IMR-90 (cell line): ENCODE results near the gene GJA5. TPM values are rescaled to one million over a fixed set of nuclear protein-coding genes. Genes with fewer than 3 reads are reported as not detected.

ENCODE experiments used
- ATAC-seq: fragments of 200-7000 bp; cut with Tn5 transposase; 2 replicates; pipeline ENCODE4 v1.9.1; 2020; ENCODE audit warnings: low read depth, mild to moderate bottlenecking, moderate library complexity
- BruUV-seq: library from RNA; stranded (reverse); fragments of 400-500 nt; replicated peaks from 2 replicates; lab custom pipeline; 2021; lab: Mats Ljungman, UMichigan
- CTCF ChIA-PET: fragments of 300-600 bp; formaldehyde crosslinking; extraction: SDS; loops from one replicate; lab custom pipeline; 2021; ENCODE audit warnings: antibody characterized with exemption; lab: Yijun Ruan, JAX
- POLR2A ChIA-PET: fragments of 300-600 bp; sonication (Branson Sonifier 250); formaldehyde crosslinking; loops from one replicate; lab custom pipeline; 2022; ENCODE audit warnings: antibody characterized with exemption; ENCODE audit not compliant: unreplicated experiment; lab: Charles Lee
- DNase-seq: peaks from one replicate; pipeline ENCODE4 v3.0.0; 2013
- H2AFZ ChIP-seq: replicated peaks from 2 replicates; pipeline ENCODE3; 2013; ENCODE audit warnings: low read length, mild to moderate bottlenecking; ENCODE audit not compliant: poor library complexity
- H2AK5ac ChIP-seq: 2 replicates; pipeline ENCODE4 v1.6.1; 2013; ENCODE audit warnings: low read depth, low read length, inconsistent platforms
- H2AK9ac ChIP-seq: replicated peaks from 2 replicates; pipeline ENCODE3; 2013; ENCODE audit warnings: mild to moderate bottlenecking, low read depth, low read length, moderate library complexity; ENCODE audit not compliant: poor library complexity
- H2BK120ac ChIP-seq: 2 replicates; pipeline ENCODE4 v1.6.1; 2013; ENCODE audit warnings: low read depth, low read length, inconsistent platforms
- H2BK15ac ChIP-seq: 3 replicates; pipeline ENCODE4 v1.6.1; 2013; ENCODE audit warnings: low read depth, low read length, inconsistent platforms
- H2BK20ac ChIP-seq: 2 replicates; pipeline ENCODE4 v1.6.1; 2013; ENCODE audit warnings: low read depth, mild to moderate bottlenecking, inconsistent platforms, low read length, moderate library complexity
- H2BK5ac ChIP-seq: 2 replicates; pipeline ENCODE4 v1.6.1; 2013; ENCODE audit warnings: mild to moderate bottlenecking, low read depth, low read length, inconsistent platforms; ENCODE audit not compliant: poor library complexity, severe bottlenecking
- H3K14ac ChIP-seq: replicated peaks from 2 replicates; pipeline ENCODE4 v1.6.1; 2013; ENCODE audit warnings: low read depth, low read length, inconsistent platforms
- H3K18ac ChIP-seq: 2 replicates; pipeline ENCODE4 v1.6.1; 2013; ENCODE audit warnings: low read depth, low read length, control low read depth
- H3K23ac ChIP-seq: 2 replicates; pipeline ENCODE4 v1.6.1; 2013; ENCODE audit warnings: low read depth, low read length, inconsistent platforms
- H3K27ac ChIP-seq: 2 replicates; pipeline ENCODE4 v1.5.1; 2013; ENCODE audit warnings: mild to moderate bottlenecking, control low read depth, low read length; ENCODE audit not compliant: insufficient read depth
- H3K27me3 ChIP-seq: 2 replicates; pipeline ENCODE4 v1.6.1; 2013; ENCODE audit warnings: low read length; ENCODE audit not compliant: control insufficient read depth, insufficient read depth
- H3K36me3 ChIP-seq: 2 replicates; pipeline ENCODE4 v1.6.1; 2013; ENCODE audit warnings: low read length, mixed read lengths; ENCODE audit not compliant: control insufficient read depth, insufficient read depth
- H3K4ac ChIP-seq: 2 replicates; pipeline ENCODE4 v1.6.1; 2013; ENCODE audit warnings: low read depth, low read length, inconsistent platforms
- H3K4me1 ChIP-seq: 2 replicates; pipeline ENCODE4 v1.6.1; 2013; ENCODE audit warnings: low read length, mixed read lengths; ENCODE audit not compliant: control insufficient read depth, insufficient read depth
- H3K4me2 ChIP-seq: 2 replicates; pipeline ENCODE4 v1.6.1; 2013; ENCODE audit warnings: low read depth, mild to moderate bottlenecking, control low read depth, low read length, moderate library complexity
- H3K4me3 ChIP-seq: 2 replicates; pipeline ENCODE4 v1.5.1; 2013; ENCODE audit warnings: low read depth, mild to moderate bottlenecking, control low read depth, low read length, moderate library complexity; ENCODE audit not compliant: insufficient read depth
- H3K56ac ChIP-seq: 2 replicates; pipeline ENCODE4 v1.6.1; 2013; ENCODE audit warnings: low read length, inconsistent platforms; ENCODE audit not compliant: insufficient read depth; ENCODE audit errors: extremely low read depth
- H3K79me1 ChIP-seq, 2 experiments: 2 replicates each; pipeline ENCODE4 v1.6.1; 2013; ENCODE audit warnings: low read length in 2 of 2, inconsistent platforms in 1 of 2, low read depth in 1 of 2
- H3K9ac ChIP-seq: 2 replicates; pipeline ENCODE4 v1.6.1; 2013; ENCODE audit warnings: low read depth, low read length, control low read depth
- H3K9me1 ChIP-seq: 2 replicates; pipeline ENCODE4 v1.6.1; 2013; ENCODE audit warnings: low read length, inconsistent platforms; ENCODE audit not compliant: insufficient read depth
- H3K9me3 ChIP-seq: 2 replicates; pipeline ENCODE4 v1.6.1; 2013; ENCODE audit warnings: low read length; ENCODE audit not compliant: control insufficient read depth, insufficient read depth
- H4K20me1 ChIP-seq: 2 replicates; pipeline ENCODE4 v1.6.1; 2013; ENCODE audit warnings: low read length, inconsistent platforms; ENCODE audit not compliant: insufficient read depth
- H4K5ac ChIP-seq: 2 replicates; pipeline ENCODE4 v1.6.1; 2013; ENCODE audit warnings: mild to moderate bottlenecking, low read depth, low read length, control low read depth
- H4K8ac ChIP-seq, 2 experiments: 2 replicates each; pipeline ENCODE4 v1.6.1; 2013; ENCODE audit warnings: low read depth in 2 of 2, low read length in 2 of 2, control low read depth in 1 of 2, inconsistent platforms in 1 of 2
- H4K91ac ChIP-seq: 2 replicates; pipeline ENCODE4 v1.6.1; 2013; ENCODE audit warnings: low read depth, low read length, inconsistent platforms; ENCODE audit not compliant: insufficient read depth
- CHD1 ChIP-seq: IDR thresholded peaks from 2 replicates; pipeline ENCODE4 v1.6.1; 2012; ENCODE audit warnings: low read depth, low read length, improper control_type of control experiment
- MAFK ChIP-seq: IDR thresholded peaks from 2 replicates; pipeline ENCODE4 v1.6.1; 2012; ENCODE audit warnings: low read depth, low read length, improper control_type of control experiment
- SMC3 ChIP-seq: fragments of 150-350 bp; IDR thresholded peaks from 2 replicates; pipeline ENCODE4 v1.6.1; 2016; ENCODE audit warnings: low read depth, mild to moderate bottlenecking, antibody characterized with exemption, low read length, moderate library complexity
- USF2 ChIP-seq: fragments of 150-350 bp; IDR thresholded peaks from 2 replicates; pipeline ENCODE4 v1.6.1; 2017; ENCODE audit warnings: mild to moderate bottlenecking, antibody characterized with exemption, low read length, low read depth
- WGBS, 2 experiments: methylation state at CpG; one replicate each; pipeline versions ENCODE4 v1.1.5 to v1.1.7; 2013; ENCODE audit warnings: missing lambda C conversion rate in 2 of 2; ENCODE audit not compliant: insufficient read length in 1 of 2; ENCODE audit errors: extremely low coverage in 2 of 2; 5-methylcytosine and 5-hydroxymethylcytosine counted together
- dilution Hi-C: fragments of 300-500 bp; cut with HindIII; formaldehyde crosslinking; loops from one replicate; pipeline ENCODE4 v1.14.3; 2018; ENCODE audit warnings: low sequenced_read_pairs; ENCODE audit not compliant: unreplicated experiment
- in situ Hi-C: fragments of 300-500 bp; cut with MboI; formaldehyde crosslinking; loops from 3 replicates; pipeline ENCODE4 v1.14.3; 2019; ENCODE audit warnings: low sequenced_read_pairs, inconsistent platforms, mixed read lengths
- intact Hi-C: fragments of 100-400 bp; cut with micrococcal nuclease; formaldehyde crosslinking; loops from 2 replicates; pipeline ENCODE4 v1.10.0; 2022
- polyA plus RNA-seq, 3 experiments: library from polyadenylated mRNA; depleted of rRNA; stranded (reverse); fragments of >200 nt; gene quantifications; 2 replicates each; pipeline ENCODE4 v1.2.3, GENCODE V29; 2012; ENCODE audit warnings: low replicate concordance in 1 of 3
- total RNA-seq: library from RNA; depleted of rRNA; stranded (reverse); fragments of >200 nt; gene quantifications from 2 replicates; pipeline ENCODE4 v1.2.3, GENCODE V29; 2012

The GJA5 gene
- total and polyA plus RNA-seq, 2 of the 4 experiments (the other 2 are of a cell fraction) = not detected

GRCh38 chr1:147772570-147772969, 12.2 kb upstream of the GJA5 start:
- dilution Hi-C loops (no loop called here), in situ Hi-C loops (no loop called here), intact Hi-C loops (no loop called here)
- ATAC-seq (no peak), DNase-seq (no peak)
- CTCF ChIA-PET = no interaction called here
- H3K36me3 ChIP-seq = no peaks in the 10 kb centered on the region
- no peak for TF ChIP-seq CHD1
- TF ChIP-seq SMC3 = no peak
- TF ChIP-seq MAFK = no peak
- no peak for TF ChIP-seq USF2
- H3K9me1 ChIP-seq = no peaks in the 10 kb centered on the region
- no peak overlapping the region for H3K9ac ChIP-seq
- no TSS peak for BruUV-seq
- H2BK20ac ChIP-seq = no peak overlapping the region
- no peak overlapping the region for H4K5ac ChIP-seq
- no peak overlapping the region for H2BK15ac ChIP-seq
- H2AFZ ChIP-seq = no peak overlapping the region
- H2BK5ac ChIP-seq = no peak overlapping the region
- H4K91ac ChIP-seq = no peak overlapping the region
- H3K27me3 ChIP-seq = peaks cover 1% of the 10 kb centered on the region; the same call in 1 of the 2 replicates
- H2BK120ac ChIP-seq = no peak overlapping the region
- H3K27ac ChIP-seq = no peak overlapping the region
- WGBS, 2 experiments = no CpG with 5 or more reads among the region's 4 CpGs
- no peak overlapping the region for H2AK9ac ChIP-seq
- no peaks in the 10 kb centered on the region for H3K4me1 ChIP-seq
- H3K23ac ChIP-seq = no peak overlapping the region
- H3K4me3 ChIP-seq = no peak overlapping the region
- H3K56ac ChIP-seq = no peak overlapping the region
- no peaks in the 10 kb centered on the region for H3K9me3 ChIP-seq
- no peak overlapping the region for H3K18ac ChIP-seq
- no peak overlapping the region for H3K4me2 ChIP-seq
- H2AK5ac ChIP-seq = no peak overlapping the region
- no peak overlapping the region for H3K4ac ChIP-seq
- no peak overlapping the region for H3K14ac ChIP-seq
- POLR2A ChIA-PET = no interaction called here
- no peaks in the 10 kb centered on the region for H4K20me1 ChIP-seq
- H3K79me1 ChIP-seq = no peaks in the 10 kb centered on the region
- no peak overlapping the region for H4K8ac ChIP-seq
